ENCODE measurements around the gene PPM1H.

PPM1H gene

GRCh38 chr12:62714774-62715721 is 219.9 kb downstream of the PPM1H start:
- DNase-seq (ENCODE audit: low spot score) (no peak), FAIRE-seq (no peak)

- FAIRE-seq, result no peak
- no peak for DNase-seq (ENCODE audit: low spot score)
These were observed 220.7 kb downstream of the PPM1H start for GRCh38 chr12:62714181-62714773.

GRCh38 chr12:62713723-62714122 is 221.2 kb downstream of the PPM1H start:
- DNase-seq (ENCODE audit: low spot score) (no peak), FAIRE-seq (no peak)

GRCh38 chr12:62712681-62713573 is 222.0 kb downstream of the PPM1H start:
- DNase-seq (ENCODE audit: low spot score), result no peak
- no peak for FAIRE-seq

- no peak for DNase-seq (ENCODE audit: low spot score)
- no peak for FAIRE-seq
These were observed 223.2 kb downstream of the PPM1H start for GRCh38 chr12:62711631-62712241.

GRCh38 chr12:62709311-62709710 is 225.6 kb downstream of the PPM1H start:
- DNase-seq (ENCODE audit: low spot score) (no peak), FAIRE-seq (no peak)

GRCh38 chr12:62707939-62708338 is 227.0 kb downstream of the PPM1H start:
- DNase-seq (ENCODE audit: low spot score), result no peak
- no peak for FAIRE-seq

- DNase-seq (ENCODE audit: low spot score), result no peak
- no peak for FAIRE-seq
These were observed 229.1 kb downstream of the PPM1H start for GRCh38 chr12:62705846-62706245.

- peak; percentile 26 for DNase-seq (ENCODE audit: low spot score)
- FAIRE-seq, result no peak
These were observed 232.0 kb downstream of the PPM1H start for GRCh38 chr12:62703011-62703380.

GRCh38 chr12:62701492-62701891 is 233.5 kb downstream of the PPM1H start:
- DNase-seq (ENCODE audit: low spot score) (no peak), FAIRE-seq (no peak)

- DNase-seq (ENCODE audit: low spot score) (no peak), FAIRE-seq (no peak)
These were observed 234.7 kb downstream of the PPM1H start for GRCh38 chr12:62700091-62700880.

- DNase-seq (ENCODE audit: low spot score) (no peak), FAIRE-seq (no peak)
These were observed 236.2 kb downstream of the PPM1H start for GRCh38 chr12:62698701-62699101.

GRCh38 chr12:62697893-62698292 is 237.1 kb downstream of the PPM1H start:
- DNase-seq (ENCODE audit: low spot score), result no peak

GRCh38 chr12:62695696-62696095 is 239.3 kb downstream of the PPM1H start:
- FAIRE-seq (no peak), DNase-seq (ENCODE audit: low spot score) (no peak)

More at GRCh38 chr12:62697893-62698292, 237.1 kb downstream of the PPM1H start:
- no peak for FAIRE-seq

GRCh38 chr12:62694632-62695031 is 240.3 kb downstream of the PPM1H start:
- no peak for FAIRE-seq

GRCh38 chr12:62694116-62694515 is 240.8 kb downstream of the PPM1H start:
- FAIRE-seq (no peak), DNase-seq (ENCODE audit: low spot score) (no peak)

More at GRCh38 chr12:62694632-62695031, 240.3 kb downstream of the PPM1H start:
- no peak for DNase-seq (ENCODE audit: low spot score)

GRCh38 chr12:62693376-62694050 is 241.4 kb downstream of the PPM1H start:
- FAIRE-seq, result no peak

GRCh38 chr12:62692884-62693283 is 242.1 kb downstream of the PPM1H start:
- FAIRE-seq, result no peak
- DNase-seq (ENCODE audit: low spot score), result no peak

More at GRCh38 chr12:62693376-62694050, 241.4 kb downstream of the PPM1H start:
- no peak for DNase-seq (ENCODE audit: low spot score)

- FAIRE-seq (no peak), DNase-seq (ENCODE audit: low spot score) (no peak)
These were observed 243.6 kb downstream of the PPM1H start for GRCh38 chr12:62691309-62691708.
